IPS-NIHi7 (cell line): ENCODE measurements around the gene MT3.

Experiments
- DNase-seq: peaks from one replicate; pipeline ENCODE4 v3.0.0; 2012; ENCODE audit warnings: mixed read lengths; ENCODE audit errors: extremely low spot score

The MT3 gene

DNA sequence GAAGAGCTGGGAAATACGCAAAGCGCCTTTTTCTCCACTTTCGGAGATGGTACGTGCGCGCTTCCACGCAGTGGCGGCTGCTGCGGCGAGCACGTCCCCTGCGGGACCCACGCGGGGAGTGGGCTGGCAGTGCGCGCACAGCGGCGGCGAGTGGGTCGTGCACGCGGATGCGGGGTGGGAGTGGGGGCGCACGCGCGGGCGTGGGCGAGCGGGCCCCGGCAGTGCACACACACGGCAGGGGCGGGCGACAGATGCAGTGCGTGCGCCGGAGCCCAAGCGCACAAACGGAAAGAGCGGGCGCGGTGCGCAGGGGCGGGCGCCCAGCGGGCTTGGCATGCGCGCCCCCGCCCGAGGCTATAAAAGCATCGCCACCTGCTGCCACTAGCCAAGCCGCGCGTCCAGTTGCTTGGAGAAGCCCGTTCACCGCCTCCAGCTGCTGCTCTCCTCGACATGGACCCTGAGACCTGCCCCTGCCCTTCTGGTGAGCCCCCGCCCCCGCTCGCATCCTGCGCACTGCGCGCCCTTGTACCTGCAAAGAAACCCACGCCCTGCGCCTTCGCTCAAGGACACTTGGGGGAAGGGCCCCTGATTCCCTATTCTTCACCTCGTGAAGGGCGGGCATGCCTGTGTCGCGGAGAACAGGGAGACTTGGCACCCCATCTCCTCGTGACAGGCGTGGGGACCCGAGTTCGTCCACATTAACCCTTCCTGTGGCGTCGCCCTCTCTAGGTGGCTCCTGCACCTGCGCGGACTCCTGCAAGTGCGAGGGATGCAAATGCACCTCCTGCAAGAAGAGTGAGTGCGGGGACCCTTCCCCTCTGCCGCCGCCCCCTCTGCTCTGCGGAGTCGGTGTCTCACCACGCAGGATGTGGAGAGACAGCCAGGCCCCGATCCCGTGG, at the start of gene MT3:
Gene MT3 (plus strand): TSS at position 388 of the 899 bp plus-strand sequence. CDS start 63 bp downstream, at position 451.
- DNase-seq: peak; percentile 71

DNA sequence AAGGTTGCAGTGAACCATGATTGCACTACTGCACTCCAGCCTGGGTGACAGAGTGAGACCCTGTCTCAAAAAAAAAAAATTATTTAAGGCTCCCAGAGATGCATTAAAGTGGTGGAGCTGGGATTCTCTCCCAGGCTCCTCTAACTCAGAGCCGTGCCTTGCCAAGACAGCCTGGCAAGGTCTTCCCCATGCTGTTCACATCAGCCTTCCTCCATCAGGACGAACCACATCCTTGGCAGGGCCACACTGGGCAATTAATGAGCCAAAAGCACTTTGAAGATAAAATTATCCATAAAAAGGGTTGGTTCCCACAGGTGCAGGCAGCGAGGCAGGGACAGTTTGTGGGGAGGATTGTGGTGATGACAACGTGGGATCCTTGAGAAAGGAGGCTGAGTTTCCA, 49.7 kb upstream of the MT3 start:
- no peak for DNase-seq

DNA sequence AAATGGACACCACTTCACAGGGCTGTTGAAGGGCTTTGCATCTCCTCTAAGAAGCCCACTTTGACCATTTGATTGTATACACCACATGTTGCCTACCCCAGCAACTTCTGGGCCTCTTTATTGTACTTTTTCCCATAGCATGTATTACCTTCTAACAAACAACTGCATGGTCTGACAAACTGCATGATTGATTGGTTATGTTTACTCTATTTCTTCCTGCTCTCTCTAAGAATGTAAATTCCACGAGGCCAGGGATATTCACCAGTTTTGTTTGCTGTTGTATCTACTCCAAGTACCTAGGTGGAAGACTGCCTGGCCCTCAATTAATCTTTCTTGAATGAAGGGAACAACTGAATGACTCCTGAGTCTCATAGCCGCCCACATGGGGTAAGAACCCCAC, 47.3 kb upstream of the MT3 start:
- no peak for DNase-seq

DNA sequence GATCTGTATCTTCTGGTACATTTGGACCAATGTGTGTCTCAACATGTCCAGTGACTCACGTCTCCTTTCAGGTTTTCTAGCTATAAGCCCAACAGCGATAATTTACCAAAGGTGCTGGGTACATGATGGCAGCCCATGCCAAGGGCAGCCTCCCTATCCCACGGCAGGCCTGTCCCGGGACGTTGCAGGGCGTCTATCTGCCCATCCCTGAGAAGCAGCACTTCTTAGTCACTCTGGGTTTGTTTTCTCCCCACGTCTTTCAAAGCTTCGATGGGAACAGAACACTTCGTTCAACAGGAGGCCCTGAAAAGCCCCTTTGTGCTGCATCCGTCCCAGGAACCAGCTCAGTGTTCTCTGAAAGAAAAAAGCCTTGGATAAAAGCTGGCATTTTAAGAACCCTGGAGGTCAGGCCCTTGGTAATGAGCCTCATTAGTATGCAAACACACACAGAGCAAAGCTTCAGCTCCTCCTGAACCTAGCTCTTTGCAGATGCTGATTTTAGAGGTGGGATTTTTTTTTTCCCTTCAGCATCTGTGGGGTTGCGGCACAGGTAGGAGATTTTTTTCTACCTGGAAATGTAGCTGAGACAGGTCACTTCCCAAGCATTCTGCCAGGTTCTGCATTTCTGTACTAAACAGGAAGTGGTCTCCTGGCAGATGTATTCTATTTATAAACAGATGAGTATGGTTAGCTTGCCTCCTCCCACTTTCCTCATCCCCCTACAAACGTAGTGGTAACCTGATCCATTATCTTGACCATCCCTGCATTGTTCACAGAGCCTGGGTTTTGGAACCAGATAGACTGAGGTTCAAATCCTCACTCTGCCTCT, 42.0 kb upstream of the MT3 start:
- peak; percentile 71 for DNase-seq

- no peak for DNase-seq
These were observed 41.3 kb upstream of the MT3 start for GRCh38 chr16:56547949-56548567.

- DNase-seq: no peak
These were observed 40.2 kb upstream of the MT3 start for GRCh38 chr16:56549161-56549560.

GRCh38 chr16:56549744-56550385, 39.5 kb upstream of the MT3 start:
- no peak for DNase-seq

GRCh38 chr16:56551796-56552738, 37.3 kb upstream of the MT3 start:
- no peak for DNase-seq

- DNase-seq: no peak
These were observed 34.9 kb upstream of the MT3 start for GRCh38 chr16:56554441-56554840.

DNA sequence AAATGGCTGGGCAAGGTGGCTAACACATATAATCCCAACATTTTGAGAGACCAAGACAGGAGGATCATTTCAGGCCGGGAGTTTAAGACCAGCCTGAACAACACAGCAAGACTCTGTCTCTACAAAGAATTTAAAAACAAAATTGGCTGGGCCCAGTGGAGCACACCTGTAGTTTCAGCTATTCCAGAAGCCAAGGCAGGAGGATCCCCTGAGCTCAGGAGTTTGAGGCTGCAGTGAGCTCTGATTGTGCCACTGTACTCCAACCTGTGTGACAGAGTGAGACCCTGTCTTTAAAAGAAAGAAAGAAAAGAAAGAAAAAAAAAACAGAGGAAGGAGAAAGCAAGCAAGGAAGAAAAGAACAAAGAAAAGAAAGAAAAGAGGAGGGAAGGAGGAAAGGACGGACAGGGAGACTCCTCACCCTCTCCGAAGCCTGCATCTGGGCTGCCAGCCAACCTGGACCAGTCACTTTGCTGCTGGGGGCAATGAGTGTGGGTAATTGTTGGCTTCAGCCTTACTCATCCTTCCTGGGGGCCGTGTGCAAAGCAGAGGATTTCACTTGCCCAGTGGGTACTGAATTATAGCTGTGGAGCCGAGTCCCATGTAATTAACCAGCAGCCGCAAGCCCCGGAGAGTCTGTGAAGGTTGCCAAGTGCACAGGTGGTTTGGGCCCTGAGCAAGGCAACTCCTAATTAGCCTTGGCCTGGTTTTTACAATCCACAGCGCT, 31.1 kb upstream of the MT3 start:
- no peak for DNase-seq

- no peak for DNase-seq
These were observed 30.2 kb upstream of the MT3 start for GRCh38 chr16:56559109-56559508.

GRCh38 chr16:56560447-56560846, 28.9 kb upstream of the MT3 start:
- no peak for DNase-seq

DNA sequence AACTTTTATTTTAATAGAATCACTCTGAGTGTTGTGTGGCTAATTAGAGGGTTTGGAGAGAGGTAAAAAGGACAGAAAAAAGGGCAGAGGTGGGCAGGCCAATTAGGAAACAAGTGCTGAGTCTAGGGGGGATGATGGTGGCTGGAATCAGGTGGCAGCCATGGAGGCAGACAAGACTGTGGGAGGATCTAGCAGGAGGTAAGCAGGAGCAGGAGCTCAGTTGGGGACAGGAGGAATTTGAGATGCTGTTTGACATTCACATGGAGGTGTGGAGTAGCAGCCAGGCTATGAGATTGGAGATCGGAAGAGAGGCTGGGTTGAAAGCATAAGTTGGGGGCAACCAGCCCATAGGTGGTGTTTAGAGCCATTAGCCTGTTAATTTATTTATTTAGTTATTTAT, 28.2 kb upstream of the MT3 start:
- DNase-seq: no peak

DNA sequence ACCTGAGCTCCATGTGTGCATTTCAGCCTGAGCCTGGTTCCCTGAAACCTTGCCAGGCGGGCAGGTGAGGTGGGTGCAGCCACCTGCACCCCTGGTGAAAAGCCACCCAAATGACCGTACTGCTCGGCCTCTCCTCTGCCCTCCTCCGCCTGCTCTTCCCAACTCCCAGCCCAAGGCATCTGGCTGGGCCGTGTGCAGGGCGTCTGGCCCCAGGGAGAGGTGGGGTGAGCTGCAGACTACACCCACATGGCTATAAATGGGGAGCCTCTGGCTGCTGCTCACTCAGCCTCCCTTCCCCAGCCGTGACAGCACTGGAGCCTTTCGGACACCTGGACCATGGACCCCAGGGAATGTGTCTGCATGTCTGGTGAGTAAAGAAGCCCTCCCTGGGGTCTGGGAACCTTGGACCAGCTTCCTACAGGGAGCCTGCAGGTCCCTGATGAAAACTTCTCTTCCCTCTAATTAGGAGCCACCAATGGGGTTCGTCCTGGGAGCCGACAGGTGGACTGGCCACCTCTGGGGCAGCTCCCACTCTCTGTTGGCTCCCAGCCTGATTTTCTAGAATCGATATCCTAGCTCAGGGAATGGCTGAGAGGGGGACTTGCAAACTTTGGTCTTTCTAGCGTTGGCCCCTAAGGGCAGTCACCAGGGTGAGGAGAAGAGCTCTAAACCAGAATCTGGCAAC, 24.4 kb upstream of the MT3 start, which contains the start of gene MT4:
Gene MT4 (plus strand): TSS at position 281 of the 685 bp plus-strand sequence. CDS start 56 bp downstream, at position 337.
- no peak for DNase-seq

GRCh38 chr16:56569971-56570370, 19.4 kb upstream of the MT3 start:
- no peak for DNase-seq

GRCh38 chr16:56571525-56571924, 17.8 kb upstream of the MT3 start:
- no peak for DNase-seq

GRCh38 chr16:56574625-56575024, 14.7 kb upstream of the MT3 start:
- DNase-seq: no peak

DNA sequence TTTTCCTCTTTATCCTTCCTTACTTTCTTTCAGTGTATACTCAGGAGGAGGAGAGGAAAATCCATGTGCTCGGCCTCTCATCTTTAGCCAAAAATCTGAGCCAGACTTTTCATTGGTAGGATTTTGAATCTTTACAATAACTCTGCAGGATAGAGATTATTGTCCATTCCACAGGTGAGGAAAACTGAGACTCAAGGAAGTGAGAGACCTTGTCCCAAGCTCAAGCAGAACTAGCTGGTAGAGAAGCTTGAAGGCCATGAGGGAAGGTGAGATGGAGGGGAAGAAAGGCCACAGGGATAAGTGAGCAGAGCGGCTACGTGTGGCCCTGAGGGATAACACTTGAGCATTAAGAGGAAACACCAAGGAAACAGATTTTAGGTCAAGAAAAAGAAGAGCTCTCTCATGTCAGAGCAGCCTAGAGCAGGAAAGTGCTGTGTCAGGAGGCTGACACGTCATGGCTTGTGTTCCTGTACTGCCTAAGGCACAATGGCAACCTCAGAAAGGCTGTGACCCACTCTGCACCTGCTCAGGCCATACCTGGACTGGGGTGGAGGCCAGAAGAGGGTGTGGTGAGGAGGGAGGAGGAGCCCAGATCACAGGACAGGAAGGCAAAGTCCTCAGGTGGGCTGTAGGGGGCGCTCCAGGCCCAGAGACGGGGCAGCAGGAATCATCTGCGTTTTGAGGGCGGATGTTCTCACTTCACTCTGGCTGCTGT, 12.6 kb upstream of the MT3 start:
- DNase-seq: peak; percentile 92

- no peak for DNase-seq
These were observed 12.1 kb upstream of the MT3 start for GRCh38 chr16:56577300-56577625.
